Cardiac muscle cell (in vitro differentiated cells and primary cell): ENCODE data around the gene AGAP1. TPM values are rescaled to one million over a fixed set of nuclear protein-coding genes. Genes with fewer than 3 reads are reported as not detected.

ENCODE experiments used
- DNase-seq, 2 donors: peaks; one replicate each; pipeline versions ENCODE4 v3.0.0 to v3.0.0-alpha.2; 2010 to 2017; ENCODE audit warnings: low read depth in 1 of 2, low spot score in 1 of 2
- H3K27ac ChIP-seq: fragments of 200-600 bp; sonication (generic); 2 replicates; pipeline ENCODE4 v1.5.1; 2016
- H3K27me3 ChIP-seq: fragments of 200-600 bp; sonication (generic); 2 replicates; pipeline ENCODE4 v1.6.0; 2016; ENCODE audit warnings: control low read depth
- H3K36me3 ChIP-seq: fragments of 200-600 bp; sonication (generic); 2 replicates; pipeline ENCODE4 v1.5.1; 2016; ENCODE audit warnings: control low read depth
- H3K4me1 ChIP-seq: fragments of 200-600 bp; sonication (generic); 2 replicates; pipeline ENCODE4 v1.8.1; 2017; ENCODE audit warnings: low read depth, mild to moderate bottlenecking, mixed run types
- H3K4me3 ChIP-seq: fragments of 200-600 bp; sonication (generic); 2 replicates; pipeline ENCODE4 v1.5.1; 2016; ENCODE audit warnings: mild to moderate bottlenecking
- H3K9me3 ChIP-seq: fragments of 200-600 bp; sonication (generic); 2 replicates; pipeline ENCODE4 v1.5.1; 2017; ENCODE audit warnings: low read depth, mild to moderate bottlenecking, control low read depth
- CTCF ChIP-seq: IDR thresholded peaks from 2 replicates; pipeline ENCODE4 v1.5.1; 2012; ENCODE audit warnings: low read depth, mild to moderate bottlenecking, low read length
- polyA plus RNA-seq: library from polyadenylated mRNA; unstranded; fragments of >200 nt; fragmentation: Nextera tagmentation; extraction: Ambion mirVana; gene quantifications from 2 replicates; pipeline ENCODE4 v1.2.1, GENCODE V29; 2016
- total RNA-seq: library from RNA; depleted of rRNA; stranded (reverse); fragments of >200 nt; gene quantifications from 2 replicates; pipeline ENCODE4 v1.2.3, GENCODE V29; 2016

The AGAP1 gene
- total and polyA plus RNA-seq, 2 experiments from 2014 or later, result 8.6 to 38.2 TPM

DNA sequence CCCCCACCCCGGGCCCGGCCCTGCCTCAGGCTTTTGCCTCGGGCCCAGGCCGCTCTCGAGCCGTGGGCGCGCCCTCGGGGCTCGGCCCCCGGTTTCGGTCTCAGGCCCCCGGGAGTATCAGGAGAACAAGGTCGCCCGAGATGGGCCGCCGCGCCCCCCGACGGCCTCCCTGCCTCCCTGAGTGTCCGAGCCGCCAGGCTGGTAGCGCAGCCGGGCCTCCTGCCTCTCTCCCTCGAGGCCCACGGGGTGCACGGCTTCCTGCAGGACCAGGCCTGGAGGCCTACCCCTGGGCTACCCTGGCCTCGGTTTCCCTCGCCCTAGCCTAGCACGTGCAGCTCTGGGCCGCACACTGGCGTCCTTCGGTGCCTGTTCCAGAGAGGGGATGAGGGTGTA, 665.9 kb downstream of the AGAP1 start:
- Histone ChIP-seq H3K4me3 (no peak overlapping the region), H3K27ac (no peak overlapping the region), H3K9me3 (no peaks in the 10 kb centered on the region), H3K36me3 (no peaks in the 10 kb centered on the region), H3K4me1 (peaks cover 7% of the 10 kb centered on the region), H3K27me3 (peaks cover 100% of the 10 kb centered on the region)
- DNase-seq, result no peak
- no peak for TF ChIP-seq CTCF

DNA sequence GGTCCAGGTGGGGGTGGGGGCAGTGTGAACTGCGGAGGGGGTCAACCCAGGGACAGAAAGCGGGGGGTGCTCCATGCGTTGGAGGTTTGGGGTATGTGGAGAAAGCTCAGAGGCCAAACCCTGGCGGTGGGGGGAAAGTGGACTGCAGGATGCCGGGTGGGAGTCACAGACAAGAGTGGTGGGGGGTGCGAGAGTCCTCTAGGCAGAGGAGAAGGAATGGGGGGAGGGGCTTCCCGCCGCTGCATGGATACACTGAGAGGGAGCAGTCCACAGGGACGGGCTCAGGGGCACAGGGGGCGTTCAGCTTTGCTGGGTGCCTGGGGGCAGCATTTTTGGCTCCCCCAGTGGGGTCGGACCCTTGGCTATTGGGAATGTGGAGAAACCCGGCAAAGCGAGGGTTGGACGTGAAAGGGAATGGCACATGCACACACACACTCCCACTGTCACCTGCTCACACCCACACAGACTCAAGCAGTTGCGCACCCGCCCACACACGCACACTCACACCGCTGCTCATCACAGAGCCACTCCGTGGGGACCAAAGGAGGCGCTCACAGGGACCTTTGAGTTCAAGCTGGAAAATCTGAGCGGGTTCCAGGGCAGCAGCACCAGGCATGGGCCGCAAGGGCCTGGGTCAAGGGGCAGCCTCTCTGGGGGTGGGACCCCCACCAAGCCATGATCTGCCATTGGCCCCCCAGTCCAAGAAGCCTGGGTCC, 666.7 kb downstream of the AGAP1 start:
- Histone ChIP-seq H3K9me3 (no peaks in the 10 kb centered on the region), H3K36me3 (no peaks in the 10 kb centered on the region), H3K27ac (no peak overlapping the region), H3K27me3 (peaks cover 100% of the 10 kb centered on the region), H3K4me1 (peaks cover 12% of the 10 kb centered on the region), H3K4me3 (no peak overlapping the region)
- no peak for DNase-seq
- TF ChIP-seq CTCF, result no peak

DNA sequence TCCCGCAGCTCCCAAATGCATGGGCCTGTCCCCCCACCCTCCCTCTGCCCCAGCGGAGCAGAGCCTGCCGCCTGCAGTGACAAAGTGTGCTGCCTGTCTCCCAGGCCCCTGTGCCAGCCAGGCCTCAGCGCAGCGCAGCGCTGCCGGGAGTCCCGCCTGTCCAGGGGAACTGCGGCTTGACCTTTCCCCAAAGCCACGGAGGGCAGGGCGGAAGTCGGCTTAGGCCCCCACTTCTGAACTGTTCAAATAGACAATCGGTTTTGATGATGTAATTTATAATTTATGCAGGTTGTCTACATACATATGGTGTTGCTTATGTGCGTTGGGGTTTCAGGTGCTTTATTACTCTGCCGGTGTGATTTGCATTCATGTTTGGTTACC, 667.2 kb downstream of the AGAP1 start:
- Histone ChIP-seq H3K4me1 (peaks cover 12% of the 10 kb centered on the region), H3K9me3 (no peaks in the 10 kb centered on the region), H3K27ac (no peak overlapping the region), H3K27me3 (peaks cover 100% of the 10 kb centered on the region), H3K36me3 (no peaks in the 10 kb centered on the region), H3K4me3 (no peak overlapping the region)
- DNase-seq, result no peak
- TF ChIP-seq CTCF, result no peak

- Histone ChIP-seq H3K27me3 (peaks cover 100% of the 10 kb centered on the region), H3K27ac (no peak overlapping the region), H3K4me1 (peaks cover 12% of the 10 kb centered on the region), H3K4me3 (no peak overlapping the region), H3K36me3 (no peaks in the 10 kb centered on the region), H3K9me3 (no peaks in the 10 kb centered on the region)
- no peak for DNase-seq
- TF ChIP-seq CTCF, result no peak
These were observed 667.7 kb downstream of the AGAP1 start for GRCh38 chr2:236161531-236161930.

DNA sequence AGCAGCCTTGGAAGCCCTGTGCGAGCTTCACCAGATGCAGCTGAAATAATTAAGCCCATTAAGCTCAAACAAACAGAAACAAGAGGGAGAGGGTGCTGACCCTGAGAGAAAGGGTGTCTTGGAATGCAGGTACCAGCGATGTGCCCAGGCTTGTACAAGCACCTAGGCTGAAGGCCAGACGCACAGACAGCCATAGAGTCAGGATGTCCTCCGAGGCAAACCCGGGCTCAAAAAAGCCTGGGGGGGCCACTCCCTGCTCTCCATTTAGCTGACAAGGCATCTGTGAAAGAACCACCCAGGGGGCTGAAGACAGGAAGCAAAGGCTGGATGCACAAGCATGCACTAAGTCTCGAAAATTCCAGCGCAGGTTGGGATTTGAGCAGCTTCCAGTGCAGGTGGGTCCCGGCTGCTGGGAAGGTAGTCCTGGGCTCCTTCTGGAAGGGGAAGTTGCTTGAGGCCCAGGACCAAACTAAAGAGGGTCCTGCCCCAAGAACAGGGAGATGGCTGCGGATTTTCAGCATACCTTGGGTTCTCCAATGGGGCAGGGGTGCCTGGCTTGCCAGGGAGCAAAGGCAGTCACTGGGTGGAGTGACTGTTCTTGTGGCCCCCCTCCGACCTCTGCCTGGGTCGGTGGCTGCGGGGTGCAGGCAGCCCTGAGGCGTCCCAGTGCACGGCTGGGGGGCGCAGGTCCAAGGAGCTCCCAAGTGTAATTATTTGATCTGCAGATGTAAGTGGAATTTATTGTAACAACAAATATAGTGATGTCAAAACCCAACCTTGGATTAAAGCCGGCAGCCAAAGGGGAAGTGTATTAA, 668.4 kb downstream of the AGAP1 start:
- Histone ChIP-seq H3K4me1 (peaks cover 12% of the 10 kb centered on the region), H3K4me3 (no peak overlapping the region), H3K36me3 (no peaks in the 10 kb centered on the region), H3K9me3 (no peaks in the 10 kb centered on the region), H3K27me3 (peaks cover 100% of the 10 kb centered on the region), H3K27ac (no peak overlapping the region)
- DNase-seq, result no peak
- TF ChIP-seq CTCF, result no peak
